SK-N-SH (cell line): ENCODE measurements around the gene PLXNB3.

ENCODE experiments used
- EP300 ChIP-seq, 2 experiments: IDR thresholded peaks; 2 replicates each; pipeline versions ENCODE4 v1.4.0 to v1.6.1; 2012; ENCODE audit warnings: borderline replicate concordance in 1 of 2, low read depth in 1 of 2, low read length in 1 of 2
- EZH2phosphoT487 ChIP-seq: fragments of 200-600 bp; sonication (generic); IDR thresholded peaks from 2 replicates; pipeline ENCODE4 v1.6.1; 2017; ENCODE audit warnings: low read depth, mixed run types, mild to moderate bottlenecking, antibody characterized with exemption, moderate library complexity, borderline replicate concordance
- GABPA ChIP-seq: IDR thresholded peaks from 2 replicates; pipeline ENCODE4 v1.4.0; 2012; ENCODE audit warnings: low read depth, mild to moderate bottlenecking
- GATA2 ChIP-seq: sonication (generic); formaldehyde crosslinking; IDR thresholded peaks from 2 replicates; pipeline ENCODE4 v1.5.0; 2020; ENCODE audit warnings: mild to moderate bottlenecking, missing genetic modification reagents
- NRF1 ChIP-seq: IDR thresholded peaks from 2 replicates; pipeline ENCODE4 v1.6.1; 2012; ENCODE audit warnings: low read depth, mild to moderate bottlenecking, low read length
- POLR2AphosphoS5 ChIP-seq: IDR thresholded peaks from 2 replicates; pipeline ENCODE4 v1.6.1; 2012; ENCODE audit warnings: low read depth, low read length
- RFX5 ChIP-seq: IDR thresholded peaks from 2 replicates; pipeline ENCODE4 v1.6.1; 2012; ENCODE audit warnings: mild to moderate bottlenecking, improper control_type of control experiment, low read length
- TCF12 ChIP-seq: IDR thresholded peaks from 2 replicates; pipeline ENCODE4 v1.4.0; 2012
- TEAD4 ChIP-seq: IDR thresholded peaks from 2 replicates; pipeline ENCODE4 v1.4.0; 2012; ENCODE audit warnings: mild to moderate bottlenecking, borderline replicate concordance; ENCODE audit not compliant: insufficient read depth
- TF ChIP-seq, protein P1 (sequence below): IDR thresholded peaks from 2 replicates; pipeline ENCODE4; 2012
- TF ChIP-seq, protein P2 (sequence below): fragments of 200-600 bp; sonication (generic); IDR thresholded peaks from 2 replicates; pipeline ENCODE4 v1.6.1; 2017; ENCODE audit warnings: antibody characterized with exemption, mild to moderate bottlenecking, moderate library complexity
- TF ChIP-seq, protein P3 (sequence below): IDR thresholded peaks from 2 replicates; pipeline ENCODE4 v1.4.0; 2012; ENCODE audit warnings: low read depth
- TF ChIP-seq, protein P4 (sequence below): IDR thresholded peaks from 2 replicates; pipeline ENCODE4 v1.6.1; 2012; ENCODE audit warnings: mild to moderate bottlenecking, low read depth, low read length, moderate library complexity
- TF ChIP-seq, protein P5 (sequence below): fragments of 150-350 bp; IDR thresholded peaks from 2 replicates; pipeline ENCODE4 v1.6.1; 2017; ENCODE audit warnings: antibody characterized with exemption, low read length, low read depth, borderline replicate concordance

DNA sequence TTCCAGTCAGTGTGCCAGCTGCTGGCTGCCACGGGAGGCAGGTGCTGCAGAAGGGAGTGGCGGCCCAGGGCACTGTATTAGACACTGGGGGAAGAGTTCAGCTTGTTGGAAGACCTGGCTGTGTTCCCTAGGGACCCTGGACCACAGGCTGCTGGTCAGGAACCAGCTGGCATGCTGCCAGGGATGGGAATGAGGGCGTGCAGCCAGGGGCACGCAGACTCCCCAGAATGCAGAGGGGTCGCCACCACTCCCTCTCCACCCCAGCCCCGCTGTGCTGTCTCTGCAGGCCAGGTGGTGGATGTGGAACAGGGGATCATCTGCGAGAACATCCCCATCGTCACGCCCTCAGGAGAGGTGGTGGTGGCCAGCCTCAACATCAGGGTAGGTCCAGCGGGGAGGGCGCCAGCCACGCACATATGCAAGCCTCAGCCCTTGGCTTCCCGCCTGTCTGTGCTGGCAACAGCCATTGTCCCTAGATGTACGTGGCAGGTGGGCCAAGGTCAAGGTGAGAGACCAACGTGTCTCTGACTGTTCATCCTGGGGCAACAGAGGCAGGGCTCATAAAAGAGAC lies 27.1 kb upstream of the PLXNB3 start:
- TF ChIP-seq GABPA (no peak), EZH2phosphoT487 (no peak), POLR2AphosphoS5 (no peak), RFX5 (no peak), TEAD4 (no peak), EP300 (IDR thresholded peaks at IDR 0.05; ENCODE audit: borderline replicate concordance in 1 of 2, low read depth in 1 of 2, low read length in 1 of 2) (no peak), GATA2 (CRISPR knock-in tag) (no peak), TCF12 (no peak), NRF1 (no peak)
- TF ChIP-seq, protein P1, sequence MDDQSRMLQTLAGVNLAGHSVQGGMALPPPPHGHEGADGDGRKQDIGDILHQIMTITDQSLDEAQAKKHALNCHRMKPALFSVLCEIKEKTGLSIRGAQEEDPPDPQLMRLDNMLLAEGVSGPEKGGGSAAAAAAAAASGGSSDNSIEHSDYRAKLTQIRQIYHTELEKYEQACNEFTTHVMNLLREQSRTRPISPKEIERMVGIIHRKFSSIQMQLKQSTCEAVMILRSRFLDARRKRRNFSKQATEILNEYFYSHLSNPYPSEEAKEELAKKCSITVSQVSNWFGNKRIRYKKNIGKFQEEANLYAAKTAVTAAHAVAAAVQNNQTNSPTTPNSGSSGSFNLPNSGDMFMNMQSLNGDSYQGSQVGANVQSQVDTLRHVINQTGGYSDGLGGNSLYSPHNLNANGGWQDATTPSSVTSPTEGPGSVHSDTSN, result no peak
- TF ChIP-seq, protein P2, sequence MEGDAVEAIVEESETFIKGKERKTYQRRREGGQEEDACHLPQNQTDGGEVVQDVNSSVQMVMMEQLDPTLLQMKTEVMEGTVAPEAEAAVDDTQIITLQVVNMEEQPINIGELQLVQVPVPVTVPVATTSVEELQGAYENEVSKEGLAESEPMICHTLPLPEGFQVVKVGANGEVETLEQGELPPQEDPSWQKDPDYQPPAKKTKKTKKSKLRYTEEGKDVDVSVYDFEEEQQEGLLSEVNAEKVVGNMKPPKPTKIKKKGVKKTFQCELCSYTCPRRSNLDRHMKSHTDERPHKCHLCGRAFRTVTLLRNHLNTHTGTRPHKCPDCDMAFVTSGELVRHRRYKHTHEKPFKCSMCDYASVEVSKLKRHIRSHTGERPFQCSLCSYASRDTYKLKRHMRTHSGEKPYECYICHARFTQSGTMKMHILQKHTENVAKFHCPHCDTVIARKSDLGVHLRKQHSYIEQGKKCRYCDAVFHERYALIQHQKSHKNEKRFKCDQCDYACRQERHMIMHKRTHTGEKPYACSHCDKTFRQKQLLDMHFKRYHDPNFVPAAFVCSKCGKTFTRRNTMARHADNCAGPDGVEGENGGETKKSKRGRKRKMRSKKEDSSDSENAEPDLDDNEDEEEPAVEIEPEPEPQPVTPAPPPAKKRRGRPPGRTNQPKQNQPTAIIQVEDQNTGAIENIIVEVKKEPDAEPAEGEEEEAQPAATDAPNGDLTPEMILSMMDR, result no peak
- TF ChIP-seq, protein P3, sequence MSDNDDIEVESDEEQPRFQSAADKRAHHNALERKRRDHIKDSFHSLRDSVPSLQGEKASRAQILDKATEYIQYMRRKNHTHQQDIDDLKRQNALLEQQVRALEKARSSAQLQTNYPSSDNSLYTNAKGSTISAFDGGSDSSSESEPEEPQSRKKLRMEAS, result no peak
- TF ChIP-seq, protein P4, sequence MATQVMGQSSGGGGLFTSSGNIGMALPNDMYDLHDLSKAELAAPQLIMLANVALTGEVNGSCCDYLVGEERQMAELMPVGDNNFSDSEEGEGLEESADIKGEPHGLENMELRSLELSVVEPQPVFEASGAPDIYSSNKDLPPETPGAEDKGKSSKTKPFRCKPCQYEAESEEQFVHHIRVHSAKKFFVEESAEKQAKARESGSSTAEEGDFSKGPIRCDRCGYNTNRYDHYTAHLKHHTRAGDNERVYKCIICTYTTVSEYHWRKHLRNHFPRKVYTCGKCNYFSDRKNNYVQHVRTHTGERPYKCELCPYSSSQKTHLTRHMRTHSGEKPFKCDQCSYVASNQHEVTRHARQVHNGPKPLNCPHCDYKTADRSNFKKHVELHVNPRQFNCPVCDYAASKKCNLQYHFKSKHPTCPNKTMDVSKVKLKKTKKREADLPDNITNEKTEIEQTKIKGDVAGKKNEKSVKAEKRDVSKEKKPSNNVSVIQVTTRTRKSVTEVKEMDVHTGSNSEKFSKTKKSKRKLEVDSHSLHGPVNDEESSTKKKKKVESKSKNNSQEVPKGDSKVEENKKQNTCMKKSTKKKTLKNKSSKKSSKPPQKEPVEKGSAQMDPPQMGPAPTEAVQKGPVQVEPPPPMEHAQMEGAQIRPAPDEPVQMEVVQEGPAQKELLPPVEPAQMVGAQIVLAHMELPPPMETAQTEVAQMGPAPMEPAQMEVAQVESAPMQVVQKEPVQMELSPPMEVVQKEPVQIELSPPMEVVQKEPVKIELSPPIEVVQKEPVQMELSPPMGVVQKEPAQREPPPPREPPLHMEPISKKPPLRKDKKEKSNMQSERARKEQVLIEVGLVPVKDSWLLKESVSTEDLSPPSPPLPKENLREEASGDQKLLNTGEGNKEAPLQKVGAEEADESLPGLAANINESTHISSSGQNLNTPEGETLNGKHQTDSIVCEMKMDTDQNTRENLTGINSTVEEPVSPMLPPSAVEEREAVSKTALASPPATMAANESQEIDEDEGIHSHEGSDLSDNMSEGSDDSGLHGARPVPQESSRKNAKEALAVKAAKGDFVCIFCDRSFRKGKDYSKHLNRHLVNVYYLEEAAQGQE, result no peak
- TF ChIP-seq, protein P5, sequence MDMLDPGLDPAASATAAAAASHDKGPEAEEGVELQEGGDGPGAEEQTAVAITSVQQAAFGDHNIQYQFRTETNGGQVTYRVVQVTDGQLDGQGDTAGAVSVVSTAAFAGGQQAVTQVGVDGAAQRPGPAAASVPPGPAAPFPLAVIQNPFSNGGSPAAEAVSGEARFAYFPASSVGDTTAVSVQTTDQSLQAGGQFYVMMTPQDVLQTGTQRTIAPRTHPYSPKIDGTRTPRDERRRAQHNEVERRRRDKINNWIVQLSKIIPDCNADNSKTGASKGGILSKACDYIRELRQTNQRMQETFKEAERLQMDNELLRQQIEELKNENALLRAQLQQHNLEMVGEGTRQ, result no peak
